Stomach (tissue), 9 donors: ENCODE measurements around the gene VASH2. TPM values are rescaled to one million over a fixed set of nuclear protein-coding genes. Genes with fewer than 3 reads are reported as not detected.
"Not testable (repeated sequence)": the region's sequence is repeated elsewhere in the genome, so short reads cannot be mapped to it uniquely, and the experiment has no call there.

Source experiments
- DNase-seq, 2 donors: peaks; one replicate each; pipeline versions ENCODE4 v3.0.0 to v3.0.0-alpha.2; 2013 to 2019
- H3K27ac ChIP-seq, 5 donors: fragments of 200-600 bp in 4 of 5; sonication (generic) in 4 of 5; one replicate each; pipeline ENCODE4 v1.5.1; 2013 to 2019; ENCODE audit warnings: mild to moderate bottlenecking in 1 of 5, moderate library complexity in 1 of 5
- H3K27me3 ChIP-seq, 3 donors: fragments of 200-600 bp; sonication (generic); one replicate each; pipeline ENCODE4 v1.5.1; 2017 to 2019; ENCODE audit warnings: mixed run types in 1 of 3
- H3K36me3 ChIP-seq, 4 donors: fragments of 200-600 bp; sonication (generic); 1 replicate in 3 of 4; 2 replicates in 1 of 4; pipeline ENCODE4 v1.5.1; 2016 to 2019
- H3K4me1 ChIP-seq, 4 donors: fragments of 200-600 bp; sonication (generic); one replicate each; pipeline ENCODE4 v1.5.1; 2016 to 2019
- H3K4me3 ChIP-seq, 4 donors: fragments of 200-600 bp; sonication (generic) in 3 of 4; one replicate each; pipeline ENCODE4 v1.5.1; 2016 to 2019; ENCODE audit warnings: mild to moderate bottlenecking in 1 of 4
- H3K9me3 ChIP-seq, 4 donors: fragments of 200-600 bp; sonication (generic); one replicate each; pipeline ENCODE4 v1.5.1; 2016 to 2019
- CTCF ChIP-seq, 7 experiments: fragments of 450-650 bp in 4 of 7; fragments of 200-600 bp in 3 of 7; sonication (generic) in 3 of 7; IDR thresholded peaks; one replicate each; pipeline ENCODE4 v1.5.1; 2016 to 2019; ENCODE audit warnings: antibody characterized with exemption in 7 of 7, control low read depth in 2 of 7, mild to moderate bottlenecking in 1 of 7
- EP300 ChIP-seq: sonication (generic); formaldehyde crosslinking; IDR thresholded peaks from one replicate; pipeline ENCODE4 v1.6.1; 2017; ENCODE audit warnings: antibody characterized with exemption
- POLR2A ChIP-seq, 4 donors: fragments of 450-650 bp; IDR thresholded peaks; one replicate each; pipeline ENCODE4 v1.6.1; 2016; ENCODE audit warnings: antibody characterized with exemption in 4 of 4, control low read depth in 2 of 4, mild to moderate bottlenecking in 1 of 4, moderate library complexity in 1 of 4
- POLR2AphosphoS5 ChIP-seq, 3 donors: sonication (generic); formaldehyde crosslinking; IDR thresholded peaks; one replicate each; pipeline ENCODE4 v1.6.1; 2016; ENCODE audit warnings: antibody characterized with exemption in 3 of 3
- WGBS, 5 donors: extraction: QIAGEN DNeasy Blood & Tissue Kit in 3 of 5; methylation state at CpG; one replicate each; pipeline versions ENCODE4 v1.1.5 to v1.1.7; 2013 to 2018; 5-methylcytosine and 5-hydroxymethylcytosine counted together
- intact Hi-C: fragments of 100-400 bp; cut with DNase I; formaldehyde crosslinking; loops from one replicate; pipeline ENCODE4 v1.15.1; 2023; ENCODE audit warnings: low total_unique reads
- polyA plus RNA-seq, 3 donors: library from polyadenylated mRNA; stranded (reverse); fragments of 200-250 nt; gene quantifications; one replicate each; pipeline ENCODE4 v1.2.3, GENCODE V29; 2013
- total RNA-seq, 5 donors: library from RNA; depleted of rRNA; stranded (reverse); fragments of >200 nt; gene quantifications; one replicate each; pipeline versions ENCODE4 v1.1.0 to v1.2.3, GENCODE V29; 2014 to 2016
- donor health status: healthy with polysubstance abuse.
- donor health status: Bipolar disorder and iron deficiency.
- donor health status: healthy.

Gene VASH2
- total and polyA plus RNA-seq, 8 donors = 0.13 to 10.3 (median 0.93) TPM; not detected in 4

GRCh38 chr1:212908971-212909370 is 41.4 kb upstream of the VASH2 start:
- H3K27me3 ChIP-seq = no peaks in the 10 kb centered on the region
- H3K4me1 ChIP-seq = no peaks in the 10 kb centered on the region
- 75 to 96% (median 93%) methylated on average over 2 to 3 of the region's 3 CpGs for WGBS, 5 donors
- H3K9me3 ChIP-seq = no peaks in the 10 kb centered on the region
- H3K36me3 ChIP-seq = no peaks in the 10 kb centered on the region
- no peak for DNase-seq
- H3K27ac ChIP-seq = no peak overlapping the region
- intact Hi-C loops = no loop called here
- no peak for TF ChIP-seq EP300
- H3K4me3 ChIP-seq = no peak overlapping the region

GRCh38 chr1:212909652-212910063 is 40.7 kb upstream of the VASH2 start:
- H3K4me3 ChIP-seq = no peak overlapping the region
- no peaks in the 10 kb centered on the region for H3K36me3 ChIP-seq
- intact Hi-C loops = no loop called here
- 91 to 100% (median 96%) methylated on average over 3 of the region's 3 CpGs for WGBS, 5 donors
- no peaks in the 10 kb centered on the region for H3K9me3 ChIP-seq
- no peak for TF ChIP-seq POLR2A (IDR thresholded peaks at IDR 0.05)
- no peak for TF ChIP-seq CTCF (IDR thresholded peaks at IDR 0.05)
- no peak overlapping the region for H3K27ac ChIP-seq
- H3K27me3 ChIP-seq = no peaks in the 10 kb centered on the region
- no peaks in the 10 kb centered on the region for H3K4me1 ChIP-seq
- no peak for DNase-seq

- H3K36me3 ChIP-seq, H3K4me1 ChIP-seq, H3K4me3 ChIP-seq, intact Hi-C loops, H3K27me3 ChIP-seq, H3K9me3 ChIP-seq, DNase-seq, H3K27ac ChIP-seq: not testable (repeated sequence)
- 75 to 80% (median 79%) methylated on average over 6 to 8 of the region's 10 CpGs for WGBS, 5 donors
Measured at GRCh38 chr1:212910213-212910612, 40.1 kb upstream of the VASH2 start.

GRCh38 chr1:212913638-212914037 is 36.7 kb upstream of the VASH2 start:
- DNase-seq, H3K9me3 ChIP-seq, H3K27ac ChIP-seq, H3K4me3 ChIP-seq, intact Hi-C loops, H3K36me3 ChIP-seq, H3K27me3 ChIP-seq: not testable (repeated sequence)
- H3K4me1 ChIP-seq = peaks cover 0 to 24% (median 8%) of the 10 kb centered on the region in 4 donors
- WGBS, 5 donors = 45 to 79% (median 55%) methylated on average over 2 to 3 of the region's 3 CpGs

GRCh38 chr1:212914110-212914509 is 36.2 kb upstream of the VASH2 start:
- WGBS, 5 donors = 61 to 92% (median 84%) methylated on average over 3 to 4 of the region's 5 CpGs
- H3K27me3 ChIP-seq, H3K4me3 ChIP-seq, H3K27ac ChIP-seq, DNase-seq, H3K9me3 ChIP-seq, H3K36me3 ChIP-seq, intact Hi-C loops: not testable (repeated sequence)
- peaks cover 0 to 24% (median 8%) of the 10 kb centered on the region in 4 donors for H3K4me1 ChIP-seq

- H3K36me3 ChIP-seq = no peaks in the 10 kb centered on the region
- WGBS, 5 donors = 68 to 76% (median 74%) methylated on average over 3 of the region's 3 CpGs
- intact Hi-C loops = no loop called here
- no peak for TF ChIP-seq POLR2AphosphoS5 (IDR thresholded peaks at IDR 0.05)
- no peak for TF ChIP-seq POLR2A (IDR thresholded peaks at IDR 0.05)
- no peak for TF ChIP-seq EP300
- TF ChIP-seq CTCF (IDR thresholded peaks at IDR 0.05) = no peak
- H3K4me1 ChIP-seq = peaks cover 0 to 24% (median 8%) of the 10 kb centered on the region in 4 donors
- H3K27ac ChIP-seq = no peak overlapping the region
- no peak overlapping the region for H3K4me3 ChIP-seq
- H3K9me3 ChIP-seq = no peaks in the 10 kb centered on the region
- no peaks in the 10 kb centered on the region for H3K27me3 ChIP-seq
- no peak for DNase-seq
Measured at GRCh38 chr1:212914789-212915188, 35.6 kb upstream of the VASH2 start.
